Stimulated activated CD8-positive, alpha-beta memory T cell treated with anti-CD3 and anti-CD28 coated beads, Interleukin-2, amount 100 ng/mL, for 48 hours (primary cell): ENCODE results near the gene RNF145.

Experiments used
- DNase-seq, 2 donors: peaks; one replicate each; pipeline ENCODE4 v3.0.0-alpha.2; 2020; ENCODE audit warnings: low read depth in 2 of 2

RNF145 gene

GRCh38 chr5:159218595-159219023 lies 9.3 kb upstream of the RNF145 start:
- no peak for DNase-seq

GRCh38 chr5:159217236-159217635 lies 7.9 kb upstream of the RNF145 start:
- no peak for DNase-seq

- DNase-seq: no peak
Measured at GRCh38 chr5:159216454-159216853, 7.1 kb upstream of the RNF145 start.

GRCh38 chr5:159215886-159216285 lies 6.5 kb upstream of the RNF145 start:
- DNase-seq: no peak

GRCh38 chr5:159214486-159215271 lies 5.3 kb upstream of the RNF145 start:
- no peak for DNase-seq

- DNase-seq: no peak
Measured at GRCh38 chr5:159212657-159213462, 3.5 kb upstream of the RNF145 start.

GRCh38 chr5:159211729-159212174 lies 2.4 kb upstream of the RNF145 start:
- no peak for DNase-seq

GRCh38 chr5:159210846-159211245 lies 1.5 kb upstream of the RNF145 start:
- DNase-seq: no peak

GRCh38 chr5:159210210-159210661 lies 883 bp upstream of the RNF145 start:
- no peak for DNase-seq

GRCh38 chr5:159208514-159209437 lies 577 bp downstream of the RNF145 start:
- peak in 1 of 2 donors; percentile 7 for DNase-seq

- DNase-seq: peak; percentile 61 to 71
Measured at GRCh38 chr5:159207686-159208513, 1.5 kb downstream of the RNF145 start.

GRCh38 chr5:159207222-159207685 lies 2.1 kb downstream of the RNF145 start:
- no peak for DNase-seq

GRCh38 chr5:159206818-159207217 lies 2.5 kb downstream of the RNF145 start:
- no peak for DNase-seq

GRCh38 chr5:159206368-159206767 lies 3.0 kb downstream of the RNF145 start:
- DNase-seq: no peak

- DNase-seq: no peak
Measured at GRCh38 chr5:159203351-159203750, 6.0 kb downstream of the RNF145 start.

- no peak for DNase-seq
Measured at GRCh38 chr5:159202151-159202550, 7.2 kb downstream of the RNF145 start.

GRCh38 chr5:159199780-159200179 lies 9.6 kb downstream of the RNF145 start:
- DNase-seq: no peak

- no peak for DNase-seq
Measured at GRCh38 chr5:159199225-159199624, 10.1 kb downstream of the RNF145 start.

- no peak for DNase-seq
Measured at GRCh38 chr5:159198063-159199036, 11.0 kb downstream of the RNF145 start.
